CD4-positive, alpha-beta memory T cell (primary cell): Measurements from ENCODE around the gene LSM4. TPM values are rescaled to one million over a fixed set of nuclear protein-coding genes. Genes with fewer than 3 reads are reported as not detected.

Experiments
- CTCF ChIA-PET: fragments of 350-600 bp; sonication (Branson Sonifier 250); formaldehyde crosslinking; loops from one replicate; lab custom pipeline; 2021; ENCODE audit warnings: inconsistent platforms; ENCODE audit not compliant: partially characterized antibody; lab: Charles Lee
- POLR2A ChIA-PET: fragments of 350-600 bp; sonication (Branson Sonifier 250); formaldehyde crosslinking; loops from one replicate; lab custom pipeline; 2021; ENCODE audit not compliant: partially characterized antibody; lab: Charles Lee
- DNase-seq, 5 donors: peaks; one replicate each; pipeline versions ENCODE4 v3.0.0 to v3.0.0-alpha.2; 2020 to 2022; ENCODE audit warnings: mixed read lengths in 1 of 5
- H3K27ac ChIP-seq: one replicate; pipeline ENCODE4 v1.7.0; 2013; ENCODE audit warnings: low read depth, low read length
- H3K27me3 ChIP-seq: 2 replicates; pipeline ENCODE4 v1.7.0; 2013; ENCODE audit warnings: mild to moderate bottlenecking, low read length, moderate library complexity; ENCODE audit not compliant: insufficient read depth
- H3K36me3 ChIP-seq: 2 replicates; pipeline ENCODE4 v1.7.0; 2013; ENCODE audit warnings: mild to moderate bottlenecking, low read length, moderate library complexity; ENCODE audit not compliant: insufficient read depth
- H3K4me1 ChIP-seq: 2 replicates; pipeline ENCODE4 v1.7.0; 2013; ENCODE audit warnings: mild to moderate bottlenecking, low read length, moderate library complexity; ENCODE audit not compliant: insufficient read depth
- H3K4me3 ChIP-seq, 2 donors: one replicate each; pipeline ENCODE4 v1.7.0; 2013; ENCODE audit warnings: low read length in 2 of 2, mild to moderate bottlenecking in 1 of 2
- H3K9me3 ChIP-seq, 2 donors: one replicate each; pipeline ENCODE4 v1.7.0; 2013; ENCODE audit warnings: low read length in 2 of 2, control low read depth in 1 of 2; ENCODE audit not compliant: control insufficient read depth in 1 of 2
- H3K27ac Mint-ChIP-seq, 7 donors: one replicate each; pipeline ENCODE4 v1.8.0; 2020 to 2021; ENCODE audit warnings: mixed read lengths in 7 of 7, mild to moderate bottlenecking in 6 of 7, inconsistent platforms in 3 of 7, moderate library complexity in 3 of 7
- H3K27me3 Mint-ChIP-seq, 2 donors: one replicate each; pipeline ENCODE4 v1.8.0; 2020 to 2021; ENCODE audit warnings: mixed read lengths in 2 of 2
- H3K36me3 Mint-ChIP-seq, 2 donors: one replicate each; pipeline ENCODE4 v1.8.0; 2020 to 2021; ENCODE audit warnings: mixed read lengths in 2 of 2, inconsistent platforms in 1 of 2, mild to moderate bottlenecking in 1 of 2
- H3K4me1 Mint-ChIP-seq, 4 donors: one replicate each; pipeline ENCODE4 v1.8.0; 2020 to 2021; ENCODE audit warnings: mixed read lengths in 4 of 4, mild to moderate bottlenecking in 1 of 4
- H3K4me3 Mint-ChIP-seq, 8 donors: one replicate each; pipeline ENCODE4 v1.8.0; 2020 to 2021; ENCODE audit warnings: mixed read lengths in 8 of 8, mild to moderate bottlenecking in 7 of 8, moderate library complexity in 6 of 8, inconsistent platforms in 3 of 8
- H3K9me3 Mint-ChIP-seq, 8 donors: one replicate each; pipeline ENCODE4 v1.8.0; 2020 to 2021; ENCODE audit warnings: mixed read lengths in 8 of 8, mild to moderate bottlenecking in 5 of 8, inconsistent platforms in 3 of 8, moderate library complexity in 1 of 8
- intact Hi-C: fragments of 100-400 bp; cut with micrococcal nuclease; formaldehyde crosslinking; loops from one replicate; pipeline ENCODE4 v1.15.1; 2023
- polyA plus RNA-seq, 2 donors: library from polyadenylated mRNA; unstranded; fragments of 300-500 nt; fragmentation: Illumina TruSeq; gene quantifications; one replicate each; pipeline ENCODE4 v1.2.3, GENCODE V29; 2021
- total RNA-seq, 2 experiments: library from RNA; stranded (reverse); gene quantifications; one replicate each; pipeline ENCODE4 v1.2.3, GENCODE V29; 2021

The LSM4 gene
- total and polyA plus RNA-seq, 4 experiments from 2014 or later: 64.2 to 164 (median 93.0) TPM

- no peaks in the 10 kb centered on the region for H3K36me3 ChIP-seq
- Mint-ChIP-seq H3K36me3 (peaks cover 0 to 4% of the 10 kb centered on the region in 2 donors), H3K4me3 (no peak overlapping the region), H3K4me1 (peaks cover 37 to 70% (median 53%) of the 10 kb centered on the region in 4 donors), H3K27me3 (no peaks in the 10 kb centered on the region), H3K27ac (peak overlapping the region in 5 of 7 donors; percentile 32 to 91 (median 85)), H3K9me3 (peaks cover 0 to 2% (median 0%) of the 10 kb centered on the region in 8 donors)
- POLR2A ChIA-PET: interaction anchor here (0.7 to 27.2 kb wide), 3 partner anchors 14 to 75 kb away, joined by 3 to 1691 read pairs (median 1055); partner anchors contain the start of gene LSM4
- intact Hi-C loops: no loop called here
- H3K27ac ChIP-seq: no peak overlapping the region
- DNase-seq: no peak
- H3K4me1 ChIP-seq: peaks cover 59% of the 10 kb centered on the region
- H3K4me3 ChIP-seq: no peak overlapping the region
- H3K9me3 ChIP-seq: no peaks in the 10 kb centered on the region
- H3K27me3 ChIP-seq: no peaks in the 10 kb centered on the region
- CTCF ChIA-PET: no interaction called here
Observed at GRCh38 chr19:18286973-18287635, 35.8 kb downstream of the LSM4 start.

- CTCF ChIA-PET: interaction anchor here (18.3 kb wide), 1 partner anchor 43 kb away, joined by 542 read pairs; no protein-coding TSS in a partner anchor
- Histone ChIP-seq H3K27ac (peak overlapping the region; percentile 56), H3K36me3 (no peaks in the 10 kb centered on the region), H3K4me1 (peaks cover 38% of the 10 kb centered on the region), H3K27me3 (no peaks in the 10 kb centered on the region), H3K9me3 (no peaks in the 10 kb centered on the region), H3K4me3 (no peak overlapping the region)
- Mint-ChIP-seq H3K4me3 (peak overlapping the region in 7 of 8 donors; percentile 26 to 81 (median 61)), H3K27ac (peak overlapping the region; percentile 90 to 99 (median 91)), H3K4me1 (peaks cover 22 to 52% (median 38%) of the 10 kb centered on the region in 4 donors), H3K27me3 (peaks cover 0 to under 1% of the 10 kb centered on the region in 2 donors), H3K36me3 (peaks cover 0 to 8% of the 10 kb centered on the region in 2 donors), H3K9me3 (peaks cover 0 to 10% (median under 1%) of the 10 kb centered on the region in 8 donors)
- intact Hi-C loops: no loop called here
- peak in 3 of 5 donors; percentile 18 to 44 (median 32) for DNase-seq
- POLR2A ChIA-PET: interaction anchor here (8.7 to 27.2 kb wide), 3 partner anchors 7 to 36 kb away, joined by 516 to 1691 read pairs (median 1055); partner anchors contain the start of gene LSM4
Observed at GRCh38 chr19:18284712-18285360, 38.0 kb downstream of the LSM4 start.

- POLR2A ChIA-PET: interaction anchor here (5.4 to 27.2 kb wide), 4 partner anchors 8 to 136 kb away, joined by 125 to 1691 read pairs (median 786); partner anchors contain the start of genes LSM4 and SSBP4
- CTCF ChIA-PET: interaction anchor here (5.9 to 18.3 kb wide), 2 partner anchors 35 to 44 kb away, joined by 255 to 542 read pairs; partner anchors contain the start of gene LSM4
- Mint-ChIP-seq H3K36me3 (peaks cover 14 to 23% of the 10 kb centered on the region in 2 donors), H3K9me3 (peaks cover 0 to 23% (median 3%) of the 10 kb centered on the region in 8 donors), H3K4me1 (peaks cover 27 to 57% (median 43%) of the 10 kb centered on the region in 4 donors), H3K27me3 (peaks cover 0 to 6% of the 10 kb centered on the region in 2 donors), H3K4me3 (peak overlapping the region in 3 of 8 donors; percentile 31 to 87 (median 43)), H3K27ac (peak overlapping the region; percentile 61 to 99 (median 91))
- peaks cover 9% of the 10 kb centered on the region for H3K36me3 ChIP-seq
- intact Hi-C loops: no loop called here
- no peak overlapping the region for H3K4me3 ChIP-seq
- H3K27me3 ChIP-seq: no peaks in the 10 kb centered on the region
- H3K27ac ChIP-seq: peak overlapping the region; percentile 91
- H3K4me1 ChIP-seq: peaks cover 39% of the 10 kb centered on the region
- H3K9me3 ChIP-seq: no peaks in the 10 kb centered on the region
- DNase-seq: no peak
Observed at GRCh38 chr19:18283338-18283737, 39.5 kb downstream of the LSM4 start.

- H3K36me3 ChIP-seq: peaks cover 13% of the 10 kb centered on the region
- no peaks in the 10 kb centered on the region for H3K9me3 ChIP-seq
- Mint-ChIP-seq H3K27ac (peak overlapping the region; percentile 96 to 99 (median 98)), H3K36me3 (peaks cover 14 to 28% of the 10 kb centered on the region in 2 donors), H3K27me3 (peaks cover 0 to 6% of the 10 kb centered on the region in 2 donors), H3K4me3 (peak overlapping the region; percentile 78 to 94 (median 86)), H3K4me1 (peaks cover 32 to 62% (median 46%) of the 10 kb centered on the region in 4 donors), H3K9me3 (peaks cover 0 to 28% (median 3%) of the 10 kb centered on the region in 8 donors)
- ChIA-PET CTCF (interaction anchor here (5.4 to 18.3 kb wide), 5 partner anchors 10 to 45 kb away, joined by 49 to 542 read pairs (median 118); partner anchors contain the start of gene LSM4), POLR2A (interaction anchor here (4.3 to 27.2 kb wide), 7 partner anchors 9 to 137 kb away, joined by 24 to 1691 read pairs (median 125); partner anchors contain the start of genes LSM4, MPV17L2, PIK3R2 and RAB3A)
- H3K4me3 ChIP-seq: peak overlapping the region; percentile 48 to 67
- H3K27me3 ChIP-seq: no peaks in the 10 kb centered on the region
- DNase-seq: peak in 2 of 5 donors; percentile 17 to 40
- intact Hi-C loops: no loop called here
- peak overlapping the region; percentile 91 for H3K27ac ChIP-seq
- H3K4me1 ChIP-seq: peaks cover 45% of the 10 kb centered on the region
Observed at GRCh38 chr19:18282788-18283141, 40.1 kb downstream of the LSM4 start.

GRCh38 chr19:18282021-18282787, 40.7 kb downstream of the LSM4 start:
- ChIA-PET POLR2A (interaction anchor here (0.6 to 27.2 kb wide), 41 partner anchors 9 to 1913 kb away, joined by 3 to 1691 read pairs (median 6); partner anchors contain the start of genes ARRDC2, COPE, DDX49 and FKBP8), CTCF (interaction anchor here (0.5 to 18.3 kb wide), 6 partner anchors 8 to 45 kb away, joined by 3 to 542 read pairs (median 86); partner anchors contain the start of gene LSM4)
- Mint-ChIP-seq H3K36me3 (peaks cover 14 to 33% of the 10 kb centered on the region in 2 donors), H3K9me3 (peaks cover 0 to 32% (median 3%) of the 10 kb centered on the region in 8 donors), H3K4me1 (peaks cover 33 to 67% (median 49%) of the 10 kb centered on the region in 4 donors), H3K4me3 (peak overlapping the region; percentile 78 to 94 (median 86)), H3K27me3 (peaks cover 0 to 6% of the 10 kb centered on the region in 2 donors), H3K27ac (peak overlapping the region; percentile 96 to 99 (median 98))
- Histone ChIP-seq H3K27ac (peak overlapping the region; percentile 91), H3K36me3 (peaks cover 13% of the 10 kb centered on the region), H3K4me1 (peaks cover 47% of the 10 kb centered on the region), H3K27me3 (no peaks in the 10 kb centered on the region), H3K9me3 (no peaks in the 10 kb centered on the region), H3K4me3 (peak overlapping the region; percentile 48 to 67)
- no peak for DNase-seq
- intact Hi-C loops: no loop called here
